RWPE1 (cell line): ENCODE measurements around the gene ARL8A.

Experiments used
- CTCF ChIA-PET: fragments of 350-600 bp; sonication (Branson Sonifier 250); formaldehyde crosslinking; extraction: SDS; loops from one replicate; lab custom pipeline; 2021; lab: Yijun Ruan, JAX
- POLR2A ChIA-PET: fragments of 400-600 bp; formaldehyde crosslinking; extraction: SDS; loops from one replicate; lab custom pipeline; 2020; ENCODE audit warnings: antibody characterized with exemption; ENCODE audit not compliant: low non-redundant PET; lab: Yijun Ruan, JAX
- DNase-seq: peaks from one replicate; pipeline ENCODE4 v3.0.0; 2012; ENCODE audit warnings: low spot score
- H3K27ac ChIP-seq: fragments of 450-650 bp; 2 replicates; pipeline ENCODE4 v1.5.1; 2017
- TF ChIP-seq, protein P1 (sequence below): fragments of 450-650 bp; conservative IDR thresholded peaks from 2 replicates; pipeline ENCODE4 v1.5.1; 2017; ENCODE audit warnings: low read depth, mild to moderate bottlenecking

Gene ARL8A

DNA sequence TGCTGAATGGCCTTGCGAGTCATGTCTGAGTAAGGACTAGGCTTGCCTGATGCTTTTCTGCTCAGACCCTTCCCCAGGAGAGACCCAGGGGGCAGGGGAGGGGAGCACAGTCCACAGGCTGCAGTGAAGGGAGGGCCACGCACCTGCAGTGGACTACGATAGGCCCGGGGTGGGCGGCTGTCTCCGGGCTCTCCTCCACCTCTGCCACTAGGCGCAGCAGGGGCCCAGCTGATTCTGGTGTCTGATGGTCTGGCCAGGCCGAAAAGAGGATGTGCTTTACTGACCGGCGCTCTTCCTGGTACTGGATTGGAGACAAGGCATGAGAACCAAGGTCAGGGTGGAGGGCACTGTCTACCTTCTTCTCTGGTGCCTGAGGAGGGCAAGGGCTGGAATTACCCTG is 7.9 kb upstream of the ARL8A start:
- no peak for DNase-seq
- ChIA-PET CTCF (interaction anchor here (2.3 kb wide), 1 partner anchor 17 kb away, joined by 5 read pairs; no protein-coding TSS in a partner anchor), POLR2A (no interaction called here)
- H3K27ac ChIP-seq = no peak overlapping the region
- TF ChIP-seq, protein P1, sequence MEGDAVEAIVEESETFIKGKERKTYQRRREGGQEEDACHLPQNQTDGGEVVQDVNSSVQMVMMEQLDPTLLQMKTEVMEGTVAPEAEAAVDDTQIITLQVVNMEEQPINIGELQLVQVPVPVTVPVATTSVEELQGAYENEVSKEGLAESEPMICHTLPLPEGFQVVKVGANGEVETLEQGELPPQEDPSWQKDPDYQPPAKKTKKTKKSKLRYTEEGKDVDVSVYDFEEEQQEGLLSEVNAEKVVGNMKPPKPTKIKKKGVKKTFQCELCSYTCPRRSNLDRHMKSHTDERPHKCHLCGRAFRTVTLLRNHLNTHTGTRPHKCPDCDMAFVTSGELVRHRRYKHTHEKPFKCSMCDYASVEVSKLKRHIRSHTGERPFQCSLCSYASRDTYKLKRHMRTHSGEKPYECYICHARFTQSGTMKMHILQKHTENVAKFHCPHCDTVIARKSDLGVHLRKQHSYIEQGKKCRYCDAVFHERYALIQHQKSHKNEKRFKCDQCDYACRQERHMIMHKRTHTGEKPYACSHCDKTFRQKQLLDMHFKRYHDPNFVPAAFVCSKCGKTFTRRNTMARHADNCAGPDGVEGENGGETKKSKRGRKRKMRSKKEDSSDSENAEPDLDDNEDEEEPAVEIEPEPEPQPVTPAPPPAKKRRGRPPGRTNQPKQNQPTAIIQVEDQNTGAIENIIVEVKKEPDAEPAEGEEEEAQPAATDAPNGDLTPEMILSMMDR = no peak

DNA sequence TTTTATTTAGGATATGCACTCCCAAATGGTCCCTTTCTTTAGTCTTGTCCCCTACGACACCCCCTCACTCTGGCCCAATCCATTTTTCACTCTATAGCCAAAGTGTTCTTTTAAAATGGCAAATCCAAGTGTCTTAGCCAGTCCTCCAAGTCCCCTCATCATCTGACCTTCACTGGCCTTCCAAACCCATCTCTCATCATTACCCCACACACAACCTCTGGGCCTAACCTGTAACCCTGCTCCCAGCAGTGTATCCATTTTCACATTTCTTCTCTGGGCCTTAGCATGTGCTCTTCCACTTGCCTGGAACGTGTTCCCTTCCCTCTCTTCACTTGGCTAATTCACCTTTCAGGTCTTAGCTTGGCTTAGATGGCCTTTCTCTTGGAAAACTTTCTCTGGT is 6.5 kb upstream of the ARL8A start:
- CTCF ChIA-PET = interaction anchor here (1.0 to 2.3 kb wide), 2 partner anchors 16 to 38 kb away, joined by 3 to 5 read pairs; no protein-coding TSS in a partner anchor
- no peak for DNase-seq
- POLR2A ChIA-PET = no interaction called here
- TF ChIP-seq, protein P1 = no peak
- no peak overlapping the region for H3K27ac ChIP-seq

DNA sequence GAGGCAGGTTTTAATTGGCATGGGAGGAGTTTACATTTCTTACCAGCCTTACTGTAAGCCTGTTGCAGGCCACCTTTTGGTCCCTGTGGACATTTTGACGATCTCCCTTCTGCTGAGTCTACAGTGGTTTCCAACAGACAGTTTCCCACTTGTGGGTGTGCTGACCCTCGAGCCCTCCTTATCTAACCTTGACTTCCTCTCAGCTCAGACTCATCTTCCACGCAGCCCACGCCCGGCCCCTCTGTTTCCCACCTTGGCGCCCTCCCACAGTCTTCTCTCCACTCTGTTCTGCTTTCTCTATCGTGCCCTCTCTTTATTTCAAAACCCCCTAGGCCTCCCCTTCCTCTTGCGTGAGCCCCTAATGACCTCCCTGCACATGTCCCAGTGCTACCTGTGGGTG is 6.1 kb upstream of the ARL8A start:
- no peak for DNase-seq
- TF ChIP-seq, protein P1 = no peak
- POLR2A ChIA-PET = no interaction called here
- no peak overlapping the region for H3K27ac ChIP-seq
- CTCF ChIA-PET = interaction anchor here (1.0 to 2.3 kb wide), 2 partner anchors 16 to 38 kb away, joined by 3 to 5 read pairs; no protein-coding TSS in a partner anchor

- TF ChIP-seq, protein P1 = no peak
- POLR2A ChIA-PET = no interaction called here
- CTCF ChIA-PET = interaction anchor here (2.3 kb wide), 1 partner anchor 15 kb away, joined by 5 read pairs; no protein-coding TSS in a partner anchor
- no peak overlapping the region for H3K27ac ChIP-seq
- DNase-seq = no peak
These were observed 5.7 kb upstream of the ARL8A start for GRCh38 chr1:202150187-202150586.

GRCh38 chr1:202149566-202149965 is 5.0 kb upstream of the ARL8A start:
- TF ChIP-seq, protein P1 = no peak
- H3K27ac ChIP-seq = no peak overlapping the region
- ChIA-PET CTCF (no interaction called here), POLR2A (no interaction called here)
- no peak for DNase-seq

GRCh38 chr1:202148391-202148790 is 3.9 kb upstream of the ARL8A start:
- CTCF ChIA-PET = no interaction called here
- POLR2A ChIA-PET = no interaction called here
- DNase-seq = no peak
- TF ChIP-seq, protein P1 = no peak
- no peak overlapping the region for H3K27ac ChIP-seq

DNA sequence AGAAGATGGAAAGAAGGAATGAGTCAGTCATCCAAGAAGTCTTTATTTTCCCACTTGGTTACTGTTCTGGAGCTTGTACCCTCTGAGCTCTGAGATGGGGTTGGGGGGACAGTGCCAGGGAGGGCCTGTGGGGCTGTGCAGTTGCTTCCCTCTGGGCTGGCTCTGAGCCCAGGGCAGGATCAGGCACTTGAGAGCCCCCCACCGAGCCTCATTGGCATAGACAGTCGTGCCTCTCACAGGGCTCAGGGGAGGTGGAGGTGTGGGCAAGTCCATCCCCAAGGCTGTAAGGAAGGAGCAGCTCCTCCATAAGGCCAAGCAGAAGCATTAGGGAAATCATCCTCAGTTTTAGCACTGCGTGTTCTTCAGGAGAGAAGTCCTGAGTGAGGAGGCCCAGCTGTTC is 2.5 kb upstream of the ARL8A start:
- DNase-seq = no peak
- H3K27ac ChIP-seq = no peak overlapping the region
- TF ChIP-seq, protein P1 = no peak
- ChIA-PET POLR2A (no interaction called here), CTCF (interaction anchor here (0.9 to 1.9 kb wide), 2 partner anchors 11 to 17 kb away, joined by 3 to 7 read pairs; no protein-coding TSS in a partner anchor)
